Esophagus (tissue), 2 donors: Measurements from ENCODE around the gene SGSH. TPM values are rescaled to one million over a fixed set of nuclear protein-coding genes. Genes with fewer than 3 reads are reported as not detected.

Source experiments
- H3K27ac ChIP-seq, 2 donors: one replicate each; pipeline ENCODE4 v1.5.1; 2013; ENCODE audit warnings: low read depth in 2 of 2, mild to moderate bottlenecking in 2 of 2, inconsistent platforms in 1 of 2, low read length in 1 of 2, moderate library complexity in 1 of 2
- H3K27me3 ChIP-seq, 2 donors: one replicate each; pipeline ENCODE4 v1.6.1; 2013; ENCODE audit warnings: low read length in 2 of 2, control low read depth in 1 of 2, mild to moderate bottlenecking in 1 of 2; ENCODE audit not compliant: insufficient read depth in 2 of 2, control insufficient read depth in 1 of 2
- H3K36me3 ChIP-seq, 2 donors: one replicate each; pipeline ENCODE4 v1.6.1; 2013; ENCODE audit warnings: low read length in 1 of 2; ENCODE audit not compliant: control insufficient read depth in 2 of 2, insufficient read depth in 2 of 2
- H3K4me1 ChIP-seq, 2 donors: one replicate each; pipeline ENCODE4 v1.6.1; 2013; ENCODE audit warnings: low read length in 1 of 2; ENCODE audit not compliant: control insufficient read depth in 2 of 2, insufficient read depth in 2 of 2
- H3K4me3 ChIP-seq, 2 donors: one replicate each; pipeline ENCODE4 v1.5.1; 2013; ENCODE audit warnings: low read length in 2 of 2, mild to moderate bottlenecking in 2 of 2, low read depth in 1 of 2, moderate library complexity in 1 of 2
- H3K9me3 ChIP-seq, 2 donors: one replicate each; pipeline ENCODE4 v1.6.1; 2013; ENCODE audit warnings: mild to moderate bottlenecking in 2 of 2, low read depth in 1 of 2, low read length in 1 of 2, moderate library complexity in 1 of 2; ENCODE audit not compliant: control insufficient read depth in 2 of 2, insufficient read depth in 1 of 2
- WGBS, 2 donors: extraction: QIAGEN DNeasy Blood & Tissue Kit; methylation state at CpG; one replicate each; pipeline ENCODE4 v1.1.7; 2013; 5-methylcytosine and 5-hydroxymethylcytosine counted together
- polyA plus RNA-seq, 2 donors: library from polyadenylated mRNA; stranded (reverse); fragments of 200-250 nt; gene quantifications; one replicate each; pipeline ENCODE4 v1.2.3, GENCODE V29; 2013
- donor health status: healthy with polysubstance abuse.
- donor health status: Bipolar disorder and iron deficiency.

Gene SGSH
- polyA plus RNA-seq, 2 donors, result 16.5 to 20.4 TPM

GRCh38 chr17:80183581-80184422 lies 36.3 kb downstream of the SGSH start:
- peaks cover 0 to 14% of the 10 kb centered on the region in 2 donors for H3K4me1 ChIP-seq
- H3K9me3 ChIP-seq, result no peaks in the 10 kb centered on the region
- H3K27ac ChIP-seq, result no peak overlapping the region
- no peak overlapping the region for H3K4me3 ChIP-seq
- no peaks in the 10 kb centered on the region for H3K27me3 ChIP-seq
- 78 to 79% methylated on average over 26 of the region's 26 CpGs for WGBS, 2 donors
- peaks cover 0 to 18% of the 10 kb centered on the region in 2 donors for H3K36me3 ChIP-seq

- WGBS, 2 donors, result 92 to 94% methylated on average over 12 of the region's 12 CpGs
Observed at GRCh38 chr17:80182845-80183223, 37.3 kb downstream of the SGSH start.

GRCh38 chr17:80182118-80182844 lies 37.9 kb downstream of the SGSH start:
- H3K4me1 ChIP-seq, result peaks cover 0 to 4% of the 10 kb centered on the region in 2 donors
- H3K9me3 ChIP-seq, result no peaks in the 10 kb centered on the region
- H3K27ac ChIP-seq, result no peak overlapping the region
- no peak overlapping the region for H3K4me3 ChIP-seq
- WGBS, 2 donors, result 87 to 88% methylated on average over 30 of the region's 30 CpGs
- H3K27me3 ChIP-seq, result no peaks in the 10 kb centered on the region
- peaks cover 0 to 14% of the 10 kb centered on the region in 2 donors for H3K36me3 ChIP-seq

More at GRCh38 chr17:80182845-80183223, 37.3 kb downstream of the SGSH start:
- no peak overlapping the region for H3K4me3 ChIP-seq
- no peak overlapping the region for H3K27ac ChIP-seq
- no peaks in the 10 kb centered on the region for H3K9me3 ChIP-seq
- H3K4me1 ChIP-seq, result peaks cover 0 to 8% of the 10 kb centered on the region in 2 donors
- no peaks in the 10 kb centered on the region for H3K27me3 ChIP-seq
- peaks cover 0 to 14% of the 10 kb centered on the region in 2 donors for H3K36me3 ChIP-seq

GRCh38 chr17:80181431-80181830 lies 38.7 kb downstream of the SGSH start:
- H3K9me3 ChIP-seq, result no peaks in the 10 kb centered on the region
- no peaks in the 10 kb centered on the region for H3K4me1 ChIP-seq
- no peak overlapping the region for H3K27ac ChIP-seq
- peaks cover 0 to 14% of the 10 kb centered on the region in 2 donors for H3K36me3 ChIP-seq
- H3K27me3 ChIP-seq, result no peaks in the 10 kb centered on the region
- WGBS, 2 donors, result 89 to 92% methylated on average over 17 of the region's 17 CpGs
- H3K4me3 ChIP-seq, result no peak overlapping the region

GRCh38 chr17:80180192-80180591 lies 39.9 kb downstream of the SGSH start:
- Histone ChIP-seq H3K4me1 (peaks cover 0 to 4% of the 10 kb centered on the region in 2 donors), H3K4me3 (no peak overlapping the region), H3K9me3 (no peaks in the 10 kb centered on the region), H3K27ac (no peak overlapping the region), H3K36me3 (peaks cover 0 to 14% of the 10 kb centered on the region in 2 donors), H3K27me3 (no peaks in the 10 kb centered on the region)
- 88 to 89% methylated on average over 14 of the region's 14 CpGs for WGBS, 2 donors

GRCh38 chr17:80177986-80178595 lies 42.0 kb downstream of the SGSH start:
- H3K4me1 ChIP-seq, result peaks cover 0 to 4% of the 10 kb centered on the region in 2 donors
- H3K36me3 ChIP-seq, result peaks cover 0 to 11% of the 10 kb centered on the region in 2 donors
- H3K4me3 ChIP-seq, result no peak overlapping the region
- no peaks in the 10 kb centered on the region for H3K27me3 ChIP-seq
- no peak overlapping the region for H3K27ac ChIP-seq
- WGBS, 2 donors, result 81 to 88% methylated on average over 21 of the region's 21 CpGs
- no peaks in the 10 kb centered on the region for H3K9me3 ChIP-seq

GRCh38 chr17:80176757-80177156 lies 43.4 kb downstream of the SGSH start:
- Histone ChIP-seq H3K27ac (no peak overlapping the region), H3K4me3 (no peak overlapping the region), H3K4me1 (peaks cover 0 to 4% of the 10 kb centered on the region in 2 donors), H3K9me3 (no peaks in the 10 kb centered on the region), H3K36me3 (peaks cover 0 to 7% of the 10 kb centered on the region in 2 donors), H3K27me3 (no peaks in the 10 kb centered on the region)
- 91% methylated on average over 11 of the region's 11 CpGs for WGBS, 2 donors

GRCh38 chr17:80173916-80174315 lies 46.2 kb downstream of the SGSH start:
- Histone ChIP-seq H3K4me3 (no peak overlapping the region), H3K27me3 (no peaks in the 10 kb centered on the region), H3K36me3 (peaks cover 0 to 5% of the 10 kb centered on the region in 2 donors), H3K9me3 (no peaks in the 10 kb centered on the region), H3K27ac (no peak overlapping the region), H3K4me1 (peaks cover 0 to 8% of the 10 kb centered on the region in 2 donors)
- WGBS, 2 donors, result 96 to 97% methylated on average over 6 of the region's 6 CpGs

- Histone ChIP-seq H3K9me3 (no peaks in the 10 kb centered on the region), H3K27me3 (no peaks in the 10 kb centered on the region), H3K36me3 (peaks cover 0 to 5% of the 10 kb centered on the region in 2 donors), H3K4me1 (peaks cover 0 to 9% of the 10 kb centered on the region in 2 donors), H3K27ac (no peak overlapping the region), H3K4me3 (no peak overlapping the region)
- WGBS, 2 donors, result 88 to 89% methylated on average over 10 to 12 of the region's 12 CpGs
Observed at GRCh38 chr17:80173126-80173525, 47.0 kb downstream of the SGSH start.
